Stimulated activated CD4-positive, alpha-beta T cell treated with anti-CD3 and anti-CD28 coated beads, TNF-alpha, amount 100 ng/mL, for 48 hours (primary cell): ENCODE data around the gene ZNF613.
"Not testable (repeated sequence)": the region's sequence is repeated elsewhere in the genome, so short reads cannot be mapped to it uniquely, and the experiment has no call there.

Experiments
- DNase-seq, 3 donors: peaks; one replicate each; pipeline ENCODE4 v3.0.0-alpha.2; 2020; ENCODE audit warnings: low read depth in 3 of 3

ZNF613 gene

GRCh38 chr19:51926784-51927741, at the start of gene ZNF613:
Gene ZNF613 (plus strand): TSS chr19:51927472. CDS start chr19:51936221, 8,749 bp downstream.
- peak; percentile 71 to 73 (median 72) for DNase-seq

GRCh38 chr19:51882518-51882917, 44.8 kb upstream of the ZNF613 start:
- no peak for DNase-seq

GRCh38 chr19:51884713-51885112, 42.6 kb upstream of the ZNF613 start:
- DNase-seq = no peak

GRCh38 chr19:51887522-51888498, 39.5 kb upstream of the ZNF613 start, which contains the start of gene ZNF577:
Gene ZNF577 (minus strand): TSS chr19:51887951. CDS start chr19:51880382, 7,569 bp downstream.
- DNase-seq = peak; percentile 16 to 64 (median 50)

GRCh38 chr19:51889934-51890333, 37.3 kb upstream of the ZNF613 start:
- no peak for DNase-seq

GRCh38 chr19:51891193-51891747, 36.0 kb upstream of the ZNF613 start:
- DNase-seq = no peak

- DNase-seq = no peak
Measured at GRCh38 chr19:51901860-51902259, 25.4 kb upstream of the ZNF613 start.

GRCh38 chr19:51903192-51903591, 24.1 kb upstream of the ZNF613 start:
- no peak for DNase-seq

GRCh38 chr19:51904331-51905165, 22.7 kb upstream of the ZNF613 start, which contains the start of gene ZNF649:
Gene ZNF649 (minus strand): TSS chr19:51905017. CDS start chr19:51900107, 4,910 bp downstream.
- peak; percentile 67 to 73 (median 69) for DNase-seq

- DNase-seq = no peak
Measured at GRCh38 chr19:51905206-51905605, 22.1 kb upstream of the ZNF613 start.

GRCh38 chr19:51905639-51906038, 21.6 kb upstream of the ZNF613 start:
- not testable (repeated sequence) for DNase-seq

- DNase-seq = not testable (repeated sequence)
Measured at GRCh38 chr19:51906108-51906507, 21.2 kb upstream of the ZNF613 start.

GRCh38 chr19:51907981-51908380, 19.3 kb upstream of the ZNF613 start:
- not testable (repeated sequence) for DNase-seq

GRCh38 chr19:51915324-51915867, 11.9 kb upstream of the ZNF613 start:
- DNase-seq = no peak

GRCh38 chr19:51916167-51916566, 11.1 kb upstream of the ZNF613 start:
- no peak for DNase-seq

GRCh38 chr19:51919606-51920005, 7.7 kb upstream of the ZNF613 start:
- no peak for DNase-seq

GRCh38 chr19:51921949-51922348, 5.3 kb upstream of the ZNF613 start:
- no peak for DNase-seq

GRCh38 chr19:51926426-51926783, 867 bp upstream of the ZNF613 start:
- no peak for DNase-seq

GRCh38 chr19:51927859-51928258, 587 bp downstream of the ZNF613 start:
- DNase-seq = no peak

- no peak for DNase-seq
Measured at GRCh38 chr19:51931921-51932320, 4.6 kb downstream of the ZNF613 start.
